GM12891 (cell line): ENCODE results near the gene TNFRSF6B.
"Not testable (repeated sequence)": the region's sequence is repeated elsewhere in the genome, so short reads cannot be mapped to it uniquely, and the experiment has no call there.

ENCODE experiments used
- POLR2A ChIP-seq: IDR thresholded peaks from 2 replicates; pipeline ENCODE4 v1.6.1; 2011; ENCODE audit warnings: low read depth, low read length, control low read depth
- POLR2AphosphoS5 ChIP-seq: IDR thresholded peaks from 2 replicates; pipeline ENCODE4 v1.6.1; 2011; ENCODE audit warnings: low read depth, low read length, control low read depth
- TAF1 ChIP-seq: IDR thresholded peaks from 2 replicates; pipeline ENCODE4 v1.6.1; 2011; ENCODE audit warnings: low read depth, low read length, control low read depth

DNA sequence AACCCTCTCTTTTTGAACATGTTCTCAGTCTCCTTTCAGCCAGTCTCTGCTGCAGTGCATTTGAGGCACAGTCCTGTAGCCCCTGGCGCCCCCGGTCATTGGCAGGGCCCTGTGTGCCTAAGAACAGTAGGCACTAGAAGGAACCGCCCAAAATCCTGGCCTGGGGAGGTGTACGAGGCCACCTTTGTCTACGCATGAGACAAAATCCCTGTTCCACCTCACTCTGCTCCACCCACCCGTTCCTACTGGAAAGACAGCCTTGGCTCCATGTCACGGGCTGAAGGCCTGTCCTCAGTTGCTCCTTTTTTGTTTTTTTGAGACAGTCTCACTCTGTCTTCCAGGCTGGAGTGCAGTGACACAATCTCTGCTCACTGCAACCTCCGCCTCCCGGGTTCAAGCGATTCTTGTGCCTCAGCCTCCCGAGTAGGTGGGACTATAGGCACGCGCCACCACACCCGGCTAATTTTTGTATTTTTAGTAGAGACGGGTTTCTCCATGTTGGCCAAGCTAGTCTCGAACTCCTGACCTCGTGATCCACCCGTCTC is 33.8 kb downstream of the TNFRSF6B start:
- not testable (repeated sequence) for TF ChIP-seq POLR2AphosphoS5, TAF1, POLR2A
